SK-N-MC (cell line): ENCODE data around the gene PICK1.

Experiments
- DNase-seq: peaks from one replicate; pipeline ENCODE4 v3.0.0-alpha.2; 2011; ENCODE audit warnings: low read depth, low spot score
- H3K27ac ChIP-seq: fragments of 200-600 bp; sonication (generic); 2 replicates; pipeline ENCODE4 v1.5.1; 2016; ENCODE audit warnings: mixed run types
- H3K36me3 ChIP-seq: fragments of 200-600 bp; sonication (generic); 2 replicates; pipeline ENCODE4 v1.6.1; 2017; ENCODE audit warnings: antibody characterized with exemption, low read length, mixed read lengths; ENCODE audit not compliant: insufficient read depth
- H3K4me3 ChIP-seq: fragments of 200-600 bp; sonication (generic); 2 replicates; pipeline ENCODE4 v1.5.1; 2016
- H3K9ac ChIP-seq: fragments of 200-600 bp; sonication (generic); 2 replicates; pipeline ENCODE4 v1.8.0; 2017; ENCODE audit warnings: mixed run types, mixed read lengths; ENCODE audit not compliant: insufficient read length
- H3K9me3 ChIP-seq: fragments of 200-600 bp; sonication (generic); 2 replicates; pipeline ENCODE4 v1.6.1; 2017; ENCODE audit warnings: low read depth, mild to moderate bottlenecking, antibody characterized with exemption, low read length, moderate library complexity, mixed read lengths
- EZH2 ChIP-seq: fragments of 200-600 bp; sonication (generic); IDR thresholded peaks from one replicate; pipeline ENCODE4 v1.6.1; 2017; ENCODE audit warnings: antibody characterized with exemption
- FOXP2 ChIP-seq: optimal IDR thresholded peaks from 2 replicates; pipeline ENCODE3; 2011; ENCODE audit warnings: mild to moderate bottlenecking, moderate library complexity; ENCODE audit not compliant: insufficient read depth; ENCODE audit errors: extremely low read length, control extremely low read depth
- POLR2AphosphoS5 ChIP-seq: IDR thresholded peaks from 2 replicates; pipeline ENCODE4 v1.6.1; 2012; ENCODE audit warnings: mild to moderate bottlenecking, low read depth, low read length, borderline replicate concordance

Gene PICK1

GRCh38 chr22:38040953-38041759, 16.0 kb upstream of the PICK1 start:
- Histone ChIP-seq H3K9ac (no peak overlapping the region), H3K4me3 (no peak overlapping the region), H3K36me3 (no peaks in the 10 kb centered on the region), H3K27ac (no peak overlapping the region), H3K9me3 (no peaks in the 10 kb centered on the region)
- TF ChIP-seq EZH2, result no peak
- TF ChIP-seq POLR2AphosphoS5, result no peak
- no peak for TF ChIP-seq FOXP2
- DNase-seq, result no peak

- DNase-seq, result no peak
- TF ChIP-seq POLR2AphosphoS5 (no peak), EZH2 (no peak), FOXP2 (no peak)
- Histone ChIP-seq H3K4me3 (no peak overlapping the region), H3K36me3 (no peaks in the 10 kb centered on the region), H3K9me3 (no peaks in the 10 kb centered on the region), H3K9ac (no peak overlapping the region), H3K27ac (no peak overlapping the region)
Measured at GRCh38 chr22:38041760-38042487, 15.3 kb upstream of the PICK1 start.

- DNase-seq, result no peak
- H3K9ac ChIP-seq, result no peak overlapping the region
Measured at GRCh38 chr22:38042488-38042790, 14.8 kb upstream of the PICK1 start.

GRCh38 chr22:38043151-38044039, 13.8 kb upstream of the PICK1 start:
- no peak overlapping the region for H3K4me3 ChIP-seq
- DNase-seq, result no peak
- H3K36me3 ChIP-seq, result no peaks in the 10 kb centered on the region
- H3K27ac ChIP-seq, result no peak overlapping the region
- no peak overlapping the region for H3K9ac ChIP-seq
- no peaks in the 10 kb centered on the region for H3K9me3 ChIP-seq
- TF ChIP-seq EZH2, result no peak
- no peak for TF ChIP-seq POLR2AphosphoS5
- TF ChIP-seq FOXP2, result no peak

More at GRCh38 chr22:38042488-38042790, 14.8 kb upstream of the PICK1 start:
- Histone ChIP-seq H3K36me3 (no peaks in the 10 kb centered on the region), H3K9me3 (no peaks in the 10 kb centered on the region), H3K4me3 (no peak overlapping the region), H3K27ac (no peak overlapping the region)
- TF ChIP-seq POLR2AphosphoS5 (no peak), EZH2 (no peak), FOXP2 (no peak)

DNA sequence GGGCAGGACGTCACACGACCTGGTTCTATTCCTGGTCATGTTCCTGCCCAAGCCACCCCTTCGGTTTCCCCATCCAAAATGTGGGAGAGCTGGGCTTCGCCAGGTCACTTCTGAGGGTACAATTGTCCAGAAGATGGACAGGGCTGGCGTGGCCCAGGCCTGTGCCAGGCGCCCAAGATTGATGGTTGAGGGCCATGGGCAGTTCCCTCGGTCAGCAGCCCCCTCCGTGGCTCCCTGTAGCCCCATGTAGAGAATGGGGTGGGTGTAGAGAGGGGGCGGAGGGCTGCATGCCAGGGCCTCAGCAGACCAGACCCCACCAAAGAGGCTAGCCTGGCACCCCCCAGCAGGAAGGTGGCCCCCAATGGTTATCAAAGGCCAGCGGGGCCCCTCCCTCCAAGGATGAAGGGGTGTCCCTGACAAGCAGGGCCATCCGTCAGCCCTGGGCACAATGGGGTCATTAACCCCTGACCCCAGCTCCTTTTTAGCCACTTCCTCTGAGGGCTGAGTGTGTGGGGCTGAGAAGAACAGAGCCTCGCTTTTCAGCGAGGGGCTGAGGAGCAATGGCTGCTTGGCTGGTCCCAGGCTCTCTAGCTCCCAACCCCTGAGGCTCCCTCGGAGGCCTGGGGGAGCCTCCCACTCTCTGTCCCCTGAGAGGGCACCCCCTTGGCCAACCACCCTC, 11.0 kb upstream of the PICK1 start:
- DNase-seq, result no peak
- no peaks in the 10 kb centered on the region for H3K36me3 ChIP-seq

DNA sequence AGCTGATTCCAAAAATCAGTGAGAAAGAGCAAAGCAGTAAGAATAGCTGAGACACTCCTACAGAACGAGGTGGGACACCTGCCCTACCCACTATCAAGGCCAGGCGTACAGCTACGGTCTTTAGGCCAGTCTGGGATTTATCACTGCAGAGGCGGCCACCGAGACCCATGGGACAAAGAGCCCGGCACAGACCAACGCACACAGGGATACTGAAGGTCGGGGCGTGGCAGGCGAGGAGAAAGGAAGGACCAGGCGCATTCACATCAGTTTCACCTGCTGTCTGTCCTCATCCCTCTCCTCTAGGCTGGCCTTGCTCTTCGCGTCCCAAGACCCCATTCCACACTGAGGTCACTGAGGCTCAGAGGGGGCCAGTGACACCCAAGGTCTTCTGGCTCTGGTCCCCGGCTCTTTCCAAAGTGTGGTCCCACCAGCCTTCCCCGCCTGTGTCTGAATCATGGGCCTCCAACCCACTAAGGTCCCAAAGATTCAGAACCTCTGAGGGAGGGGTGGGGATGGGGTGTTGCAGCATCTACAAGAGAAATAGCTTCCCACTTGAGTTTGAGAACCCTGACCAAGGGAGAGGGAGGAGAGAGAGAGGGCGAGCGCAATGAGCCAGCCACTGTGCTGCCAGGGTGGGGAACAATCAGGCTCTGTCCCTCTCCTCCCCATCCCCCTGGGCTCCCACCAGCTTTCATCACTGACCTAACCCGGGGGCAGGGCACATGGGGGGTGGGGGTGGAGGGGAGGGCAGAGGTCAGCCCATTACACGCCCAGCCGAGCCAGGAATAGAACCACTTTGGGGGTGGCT, 7.2 kb upstream of the PICK1 start:
- DNase-seq, result no peak
- Histone ChIP-seq H3K27ac (no peak overlapping the region), H3K4me3 (no peak overlapping the region), H3K9me3 (no peaks in the 10 kb centered on the region), H3K9ac (no peak overlapping the region), H3K36me3 (no peaks in the 10 kb centered on the region)
- TF ChIP-seq POLR2AphosphoS5 (no peak), EZH2 (no peak), FOXP2 (no peak)

More for the DNA sequence above, 11.0 kb upstream of the PICK1 start:
- Histone ChIP-seq H3K27ac (no peak overlapping the region), H3K9me3 (no peaks in the 10 kb centered on the region), H3K4me3 (no peak overlapping the region), H3K9ac (no peak overlapping the region)
- TF ChIP-seq FOXP2, result no peak
- no peak for TF ChIP-seq POLR2AphosphoS5
- TF ChIP-seq EZH2, result no peak

DNA sequence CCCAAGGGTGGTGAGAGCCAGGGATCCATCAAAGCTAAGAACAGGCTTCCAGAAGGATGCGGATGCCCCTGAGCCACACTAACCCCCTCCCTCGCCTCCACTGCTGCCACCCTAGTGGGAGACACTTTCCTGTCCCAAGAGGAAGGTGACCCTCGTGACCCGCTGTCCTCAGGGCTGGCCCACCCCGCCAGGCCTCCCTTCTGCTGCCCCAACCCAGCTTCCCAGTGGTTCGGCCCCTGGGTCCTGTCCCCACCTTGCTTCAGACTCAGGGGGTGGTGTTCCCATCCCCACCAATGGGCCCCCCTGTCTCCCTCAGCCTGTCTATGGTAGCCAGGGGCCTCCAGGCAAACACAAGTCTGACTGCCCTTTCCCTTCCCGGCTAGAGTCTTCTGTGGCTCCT, 6.5 kb upstream of the PICK1 start:
- DNase-seq, result no peak
- Histone ChIP-seq H3K27ac (no peak overlapping the region), H3K36me3 (no peaks in the 10 kb centered on the region), H3K9ac (no peak overlapping the region), H3K9me3 (no peaks in the 10 kb centered on the region), H3K4me3 (no peak overlapping the region)
- TF ChIP-seq POLR2AphosphoS5, result no peak
- no peak for TF ChIP-seq FOXP2
- no peak for TF ChIP-seq EZH2
